OCI-LY3 (cell line): ENCODE results near the gene ASAP2.

Experiments
- CTCF ChIP-seq: fragments of 200-600, 300-600 bp; sonication (generic); IDR thresholded peaks from 2 replicates; pipeline ENCODE4 v1.5.1; 2014; ENCODE audit warnings: antibody characterized with exemption, low read length, low read depth
- EZH2phosphoT487 ChIP-seq: fragments of 200-600 bp; shearing (Covaris generic); IDR thresholded peaks from 2 replicates; pipeline ENCODE4 v1.6.1; 2018; ENCODE audit warnings: antibody characterized with exemption, mixed run types, low read depth

- no peak for TF ChIP-seq CTCF
- TF ChIP-seq EZH2phosphoT487 = no peak
These were observed 157.8 kb downstream of the ASAP2 start for GRCh38 chr2:9364373-9364772.
